ENCODE data around the gene COX6B2. TPM values are rescaled to one million over a fixed set of nuclear protein-coding genes. Genes with fewer than 3 reads are reported as not detected.
"Not testable (repeated sequence)": the region's sequence is repeated elsewhere in the genome, so short reads cannot be mapped to it uniquely, and the experiment has no call there.

COX6B2 gene
- polyA plus RNA-seq = under 1 TPM in 1 of 3 donors, not detected in 2; 0.16 TPM

- Mint-ChIP-seq H3K27ac (peak within 1 kb of the TSS in 3 of 6 donors; percentile 62 to 82 (median 62)), H3K4me1 (peaks cover 17% of the 10 kb centered on the region in 2 donors), H3K36me3 (no peaks in the 10 kb centered on the region), H3K4me3 (peak within 1 kb of the TSS; percentile 75 to 90 (median 81)), H3K27me3 (ENCODE audit: low read depth in 3 of 3) (peaks cover 4 to 16% (median 11%) of the 10 kb centered on the region in 3 donors), H3K9me3 (no peaks in the 10 kb centered on the region)
- DNase-seq = no peak
Measured at GRCh38 chr19:55354698-55355212, at the start of gene COX6B2. TSS of gene COX6B2 (minus strand) at chr19:55354719. CDS start at chr19:55354521, 198 bp downstream.

GRCh38 chr19:55402509-55402908, 48.0 kb upstream of the COX6B2 start:
- H3K4me1 Mint-ChIP-seq = peaks cover 20 to 22% of the 10 kb centered on the region in 2 donors
- no peak overlapping the region for H3K4me3 Mint-ChIP-seq
- H3K27ac Mint-ChIP-seq = no peak overlapping the region
- DNase-seq = no peak
- peaks cover 5 to 32% (median 19%) of the 10 kb centered on the region in 3 donors for H3K36me3 Mint-ChIP-seq
- H3K27me3 Mint-ChIP-seq (ENCODE audit: low read depth in 3 of 3) = peaks cover 3 to 12% (median 10%) of the 10 kb centered on the region in 3 donors
- no peaks in the 10 kb centered on the region for H3K9me3 Mint-ChIP-seq

- not testable (repeated sequence) for H3K27ac Mint-ChIP-seq; H3K9me3 Mint-ChIP-seq; H3K4me3 Mint-ChIP-seq; H3K27me3 Mint-ChIP-seq (ENCODE audit: low read depth in 3 of 3); DNase-seq
- H3K4me1 Mint-ChIP-seq = peaks cover 15 to 16% of the 10 kb centered on the region in 2 donors
- H3K36me3 Mint-ChIP-seq = peaks cover 5 to 30% (median 19%) of the 10 kb centered on the region in 3 donors
Measured at GRCh38 chr19:55401390-55401789, 46.9 kb upstream of the COX6B2 start.

- H3K4me1 Mint-ChIP-seq = peaks cover 6 to 7% of the 10 kb centered on the region in 2 donors
Measured at GRCh38 chr19:55400281-55401087, 46.0 kb upstream of the COX6B2 start.

GRCh38 chr19:55398200-55398925, 43.8 kb upstream of the COX6B2 start:
- H3K4me3 Mint-ChIP-seq = no peak overlapping the region
- DNase-seq = no peak
- peaks cover 5 to 14% (median 14%) of the 10 kb centered on the region in 3 donors for H3K36me3 Mint-ChIP-seq
- H3K27ac Mint-ChIP-seq = peak overlapping the region in 2 of 6 donors; percentile 61 to 76
- H3K9me3 Mint-ChIP-seq = no peaks in the 10 kb centered on the region
- peaks cover 3 to 4% of the 10 kb centered on the region in 2 donors for H3K4me1 Mint-ChIP-seq
- peaks cover 0 to 7% (median 4%) of the 10 kb centered on the region in 3 donors for H3K27me3 Mint-ChIP-seq (ENCODE audit: low read depth in 3 of 3)

More at GRCh38 chr19:55400281-55401087, 46.0 kb upstream of the COX6B2 start:
- no peak for DNase-seq
- peaks cover 5 to 21% (median 14%) of the 10 kb centered on the region in 3 donors for H3K36me3 Mint-ChIP-seq
- no peaks in the 10 kb centered on the region for H3K9me3 Mint-ChIP-seq
- no peak overlapping the region for H3K4me3 Mint-ChIP-seq
- H3K27me3 Mint-ChIP-seq (ENCODE audit: low read depth in 3 of 3) = peaks cover 0 to 7% (median 4%) of the 10 kb centered on the region in 3 donors
- H3K27ac Mint-ChIP-seq = peak overlapping the region in 1 of 6 donors; percentile 31

- Mint-ChIP-seq H3K36me3 (peaks cover 0 to 12% (median 5%) of the 10 kb centered on the region in 3 donors), H3K4me1 (peaks cover 18 to 30% of the 10 kb centered on the region in 2 donors), H3K9me3 (no peaks in the 10 kb centered on the region), H3K27ac (peak overlapping the region in 2 of 6 donors; percentile 8 to 57), H3K27me3 (ENCODE audit: low read depth in 3 of 3) (peaks cover 0 to 7% (median 3%) of the 10 kb centered on the region in 3 donors), H3K4me3 (no peak overlapping the region)
- DNase-seq = no peak
Measured at GRCh38 chr19:55392820-55393761, 38.6 kb upstream of the COX6B2 start.

- peaks cover 0 to 14% (median 5%) of the 10 kb centered on the region in 3 donors for H3K36me3 Mint-ChIP-seq
- no peak for DNase-seq
Measured at GRCh38 chr19:55391702-55392615, 37.4 kb upstream of the COX6B2 start.

GRCh38 chr19:55391191-55391670, 36.7 kb upstream of the COX6B2 start:
- Mint-ChIP-seq H3K4me1 (peaks cover 36 to 49% of the 10 kb centered on the region in 2 donors), H3K27ac (peak overlapping the region in 1 of 6 donors; percentile 29), H3K36me3 (peaks cover 0 to 18% (median 5%) of the 10 kb centered on the region in 3 donors), H3K9me3 (no peaks in the 10 kb centered on the region), H3K27me3 (ENCODE audit: low read depth in 3 of 3) (peaks cover 3 to 17% (median 4%) of the 10 kb centered on the region in 3 donors), H3K4me3 (no peak overlapping the region)
- no peak for DNase-seq

More at GRCh38 chr19:55391702-55392615, 37.4 kb upstream of the COX6B2 start:
- no peaks in the 10 kb centered on the region for H3K9me3 Mint-ChIP-seq
- no peak overlapping the region for H3K4me3 Mint-ChIP-seq
- peak overlapping the region in 2 of 6 donors; percentile 34 to 39 for H3K27ac Mint-ChIP-seq
- H3K27me3 Mint-ChIP-seq (ENCODE audit: low read depth in 3 of 3) = peaks cover 0 to 9% (median 2%) of the 10 kb centered on the region in 3 donors
- H3K4me1 Mint-ChIP-seq = peaks cover 29 to 42% of the 10 kb centered on the region in 2 donors

- no peak for DNase-seq
- H3K27me3 Mint-ChIP-seq (ENCODE audit: low read depth in 3 of 3) = peaks cover 9 to 24% (median 12%) of the 10 kb centered on the region in 3 donors
- peaks cover 0 to 21% (median 8%) of the 10 kb centered on the region in 3 donors for H3K36me3 Mint-ChIP-seq
- H3K4me1 Mint-ChIP-seq = peaks cover 39 to 55% of the 10 kb centered on the region in 2 donors
- H3K27ac Mint-ChIP-seq = peak overlapping the region in 4 of 6 donors; percentile 12 to 60 (median 16)
- no peak overlapping the region for H3K4me3 Mint-ChIP-seq
- no peaks in the 10 kb centered on the region for H3K9me3 Mint-ChIP-seq
Measured at GRCh38 chr19:55390461-55390880, 36.0 kb upstream of the COX6B2 start.

GRCh38 chr19:55389386-55390317, 35.1 kb upstream of the COX6B2 start:
- Mint-ChIP-seq H3K27ac (peak overlapping the region in 5 of 6 donors; percentile 30 to 82 (median 70)), H3K36me3 (peaks cover 0 to 21% (median 8%) of the 10 kb centered on the region in 3 donors), H3K27me3 (ENCODE audit: low read depth in 3 of 3) (peaks cover 13 to 27% (median 16%) of the 10 kb centered on the region in 3 donors), H3K4me3 (peak overlapping the region in 3 of 5 donors; percentile 32 to 47 (median 35)), H3K4me1 (peaks cover 46 to 63% of the 10 kb centered on the region in 2 donors), H3K9me3 (no peaks in the 10 kb centered on the region)
- DNase-seq = no peak
